Measurements from ENCODE around the gene ST3GAL3. TPM values are rescaled to one million over a fixed set of nuclear protein-coding genes. Genes with fewer than 3 reads are reported as not detected.

ST3GAL3 gene
- total and polyA plus RNA-seq, 8 donors, result 1.6 to 68.3 (median 6.7) TPM

DNA sequence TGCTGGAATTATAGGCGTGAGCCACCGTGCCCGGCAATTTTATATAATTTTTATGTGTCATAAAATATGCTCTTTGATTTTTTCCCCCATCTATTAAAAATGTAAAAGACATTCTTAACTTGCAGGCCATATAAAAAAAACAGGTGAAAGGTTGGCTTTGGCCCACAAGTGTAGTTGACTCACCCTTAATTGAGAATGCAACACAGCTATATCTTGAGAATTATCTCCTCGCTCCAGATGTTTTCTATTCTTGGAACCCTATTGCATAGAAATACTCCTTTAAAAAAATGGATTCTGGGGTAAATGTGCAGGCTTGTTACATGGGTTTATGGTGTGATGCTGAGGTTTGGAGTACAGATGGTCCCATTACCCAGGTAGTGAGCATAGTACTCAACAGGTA lies 112.0 kb downstream of the ST3GAL3 start:
- Histone ChIP-seq H3K9me3 (peaks cover 6 to 17% (median 14%) of the 10 kb centered on the region in 4 donors), H3K4me1 (peaks cover 0 to 16% (median 2%) of the 10 kb centered on the region in 4 donors), H3K27ac (no peak overlapping the region), H3K4me3 (no peak overlapping the region), H3K36me3 (peaks cover 10 to 51% (median 20%) of the 10 kb centered on the region in 4 donors), H3K27me3 (no peaks in the 10 kb centered on the region)
- intact Hi-C loops (cut with DNase I; ENCODE audit: low total_unique reads), result no loop called here
- TF ChIP-seq POLR2A (IDR thresholded peaks at IDR 0.05), result no peak
- no peak for TF ChIP-seq POLR2AphosphoS5 (IDR thresholded peaks at IDR 0.05)
- TF ChIP-seq, protein P1, sequence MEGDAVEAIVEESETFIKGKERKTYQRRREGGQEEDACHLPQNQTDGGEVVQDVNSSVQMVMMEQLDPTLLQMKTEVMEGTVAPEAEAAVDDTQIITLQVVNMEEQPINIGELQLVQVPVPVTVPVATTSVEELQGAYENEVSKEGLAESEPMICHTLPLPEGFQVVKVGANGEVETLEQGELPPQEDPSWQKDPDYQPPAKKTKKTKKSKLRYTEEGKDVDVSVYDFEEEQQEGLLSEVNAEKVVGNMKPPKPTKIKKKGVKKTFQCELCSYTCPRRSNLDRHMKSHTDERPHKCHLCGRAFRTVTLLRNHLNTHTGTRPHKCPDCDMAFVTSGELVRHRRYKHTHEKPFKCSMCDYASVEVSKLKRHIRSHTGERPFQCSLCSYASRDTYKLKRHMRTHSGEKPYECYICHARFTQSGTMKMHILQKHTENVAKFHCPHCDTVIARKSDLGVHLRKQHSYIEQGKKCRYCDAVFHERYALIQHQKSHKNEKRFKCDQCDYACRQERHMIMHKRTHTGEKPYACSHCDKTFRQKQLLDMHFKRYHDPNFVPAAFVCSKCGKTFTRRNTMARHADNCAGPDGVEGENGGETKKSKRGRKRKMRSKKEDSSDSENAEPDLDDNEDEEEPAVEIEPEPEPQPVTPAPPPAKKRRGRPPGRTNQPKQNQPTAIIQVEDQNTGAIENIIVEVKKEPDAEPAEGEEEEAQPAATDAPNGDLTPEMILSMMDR (IDR thresholded peaks at IDR 0.05), result no peak
- TF ChIP-seq EP300 (IDR thresholded peaks at IDR 0.05), result no peak
- no peak for DNase-seq
- 98 to 99% (median 98%) methylated on average over 4 of the region's 4 CpGs for WGBS, 5 donors

DNA sequence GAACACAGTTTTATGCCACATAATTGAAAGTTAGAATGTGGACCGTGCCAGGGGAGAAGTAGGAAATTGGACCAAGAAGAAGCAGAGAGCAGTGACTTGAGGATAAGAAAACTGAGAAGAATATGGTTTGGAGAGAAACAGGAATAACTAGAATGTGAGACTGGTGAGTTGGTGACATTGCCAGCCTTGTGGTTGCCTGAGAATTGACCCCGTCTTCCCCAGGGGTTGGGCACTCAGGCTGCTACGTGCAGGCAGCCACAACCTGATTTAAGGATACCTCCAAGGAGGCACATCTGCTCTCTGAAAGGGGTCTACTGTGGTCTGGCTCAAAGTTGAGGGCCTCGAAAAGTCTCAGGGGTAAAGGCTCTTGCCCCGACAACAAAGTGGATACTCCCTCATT lies 114.1 kb downstream of the ST3GAL3 start:
- H3K27ac ChIP-seq, result peak overlapping the region in 3 of 5 donors; percentile 13 to 61 (median 38)
- DNase-seq, result no peak
- 75 to 92% (median 83%) methylated on average over 5 of the region's 5 CpGs for whole genome bisulfite sequencing, 5 donors
- H3K4me3 ChIP-seq, result no peak overlapping the region
- intact Hi-C loops (cut with DNase I; ENCODE audit: low total_unique reads), result no loop called here
- H3K9me3 ChIP-seq, result peaks cover 6 to 17% (median 14%) of the 10 kb centered on the region in 4 donors
- peaks cover 2 to 31% (median 5%) of the 10 kb centered on the region in 4 donors for H3K36me3 ChIP-seq
- H3K4me1 ChIP-seq, result peaks cover 0 to 16% (median 2%) of the 10 kb centered on the region in 4 donors
- TF ChIP-seq EP300 (IDR thresholded peaks at IDR 0.05) (no peak), POLR2AphosphoS5 (IDR thresholded peaks at IDR 0.05) (no peak), POLR2A (IDR thresholded peaks at IDR 0.05) (no peak)
- TF ChIP-seq, protein P1 (IDR thresholded peaks at IDR 0.05), result no peak
- no peaks in the 10 kb centered on the region for H3K27me3 ChIP-seq

DNA sequence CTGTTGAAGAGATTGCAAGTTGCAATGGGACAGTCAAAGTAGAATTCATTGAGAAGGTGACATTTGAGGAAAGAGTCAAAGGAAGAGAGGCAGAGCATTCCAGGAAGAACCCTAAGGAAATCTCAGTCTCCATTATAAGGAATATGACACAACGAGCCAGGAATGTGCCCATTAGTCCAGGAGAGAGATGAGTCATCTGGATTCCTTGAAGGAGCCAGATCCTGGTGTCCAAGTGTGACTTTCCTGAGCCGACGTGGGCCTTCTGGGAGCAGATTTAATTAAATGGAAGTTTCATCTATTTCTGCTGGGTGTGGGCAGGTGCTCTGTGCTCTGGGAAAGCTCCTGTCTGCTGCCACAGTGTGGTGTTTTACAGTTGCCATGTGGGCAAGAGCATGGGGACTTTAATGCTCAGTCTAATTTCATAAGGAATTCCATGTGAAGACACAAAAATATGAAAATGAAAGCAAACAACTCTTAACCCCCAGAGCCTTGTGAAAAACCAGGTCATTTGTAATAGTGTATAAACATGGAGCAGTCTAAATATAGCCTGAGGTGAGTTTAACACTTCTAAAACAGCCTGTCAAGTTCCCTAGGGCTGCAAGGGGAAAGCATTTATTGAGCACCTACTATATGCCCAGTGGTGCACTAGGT lies 114.8 kb downstream of the ST3GAL3 start:
- peak in 1 of 3 donors; percentile 66 for TF ChIP-seq POLR2AphosphoS5 (IDR thresholded peaks at IDR 0.05)
- no peak for TF ChIP-seq POLR2A (IDR thresholded peaks at IDR 0.05)
- TF ChIP-seq EP300 (IDR thresholded peaks at IDR 0.05), result no peak
- peak overlapping the region in 3 of 5 donors; percentile 13 to 42 (median 38) for H3K27ac ChIP-seq
- DNase-seq, result peak in 1 of 2 donors; percentile 24

DNA sequence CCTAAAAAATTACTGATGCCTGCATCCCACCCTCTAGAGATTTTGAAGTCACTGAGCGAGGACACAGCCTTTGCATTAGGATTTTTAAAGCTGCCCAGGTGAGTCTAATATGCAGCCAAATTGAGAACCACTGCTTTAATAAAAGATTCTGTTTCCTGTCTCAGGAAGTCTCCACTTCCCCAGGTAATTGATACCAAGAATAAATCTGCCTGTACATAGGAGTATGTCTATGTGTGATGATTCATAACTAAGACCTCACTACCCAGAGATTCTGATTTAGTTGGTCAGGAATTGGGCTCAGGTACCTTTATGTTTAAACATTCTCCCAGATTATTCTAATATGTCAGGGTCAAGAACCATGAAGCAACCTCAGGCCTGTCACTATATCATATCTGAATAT lies 117.5 kb downstream of the ST3GAL3 start:
- Histone ChIP-seq H3K27me3 (no peaks in the 10 kb centered on the region), H3K36me3 (peaks cover 0 to 3% (median 0%) of the 10 kb centered on the region in 4 donors), H3K4me3 (no peak overlapping the region), H3K27ac (no peak overlapping the region), H3K9me3 (no peaks in the 10 kb centered on the region), H3K4me1 (peaks cover 0 to 16% (median 2%) of the 10 kb centered on the region in 4 donors)
- no peak for DNase-seq
- TF ChIP-seq EP300 (IDR thresholded peaks at IDR 0.05) (no peak), POLR2A (IDR thresholded peaks at IDR 0.05) (no peak), POLR2AphosphoS5 (IDR thresholded peaks at IDR 0.05) (no peak)
- TF ChIP-seq, protein P1 (IDR thresholded peaks at IDR 0.05), result no peak
- intact Hi-C loops (cut with DNase I; ENCODE audit: low total_unique reads), result no loop called here
- WGBS, 5 donors, result 93 to 100% (median 97%) methylated on average over 1 of the region's 1 CpG

More for the DNA sequence above, 114.8 kb downstream of the ST3GAL3 start:
- H3K4me3 ChIP-seq, result no peak overlapping the region
- peaks cover 0 to 16% (median 2%) of the 10 kb centered on the region in 4 donors for H3K4me1 ChIP-seq
- no peaks in the 10 kb centered on the region for H3K27me3 ChIP-seq
- 54 to 69% (median 66%) methylated on average over 3 of the region's 3 CpGs for WGBS, 5 donors
- H3K9me3 ChIP-seq, result peaks cover 6 to 17% (median 14%) of the 10 kb centered on the region in 4 donors
- intact Hi-C loops (cut with DNase I; ENCODE audit: low total_unique reads), result no loop called here
- H3K36me3 ChIP-seq, result peaks cover 0 to 24% (median 5%) of the 10 kb centered on the region in 4 donors

DNA sequence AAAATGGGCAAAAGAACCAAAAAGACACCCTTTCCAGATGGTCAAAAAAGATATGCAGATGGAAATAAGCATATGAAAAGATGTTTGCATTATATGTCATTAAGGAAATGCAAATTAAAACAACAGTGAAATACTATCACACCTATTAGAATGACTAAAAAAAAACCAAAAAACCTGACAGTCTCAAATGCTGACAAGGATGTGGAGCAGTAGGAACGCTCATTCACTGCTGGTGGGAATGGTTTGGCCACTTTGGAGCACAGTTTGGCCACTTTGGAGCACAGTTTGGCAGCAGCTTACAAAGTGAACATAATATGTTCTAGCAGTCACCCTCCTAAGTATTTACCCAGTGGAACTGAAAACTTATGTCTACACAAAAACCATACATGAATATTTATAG lies 121.2 kb downstream of the ST3GAL3 start:
- no peak for TF ChIP-seq POLR2A (IDR thresholded peaks at IDR 0.05)
- H3K27me3 ChIP-seq, result no peaks in the 10 kb centered on the region
- H3K36me3 ChIP-seq, result no peaks in the 10 kb centered on the region
- DNase-seq, result no peak
- 90 to 100% (median 97%) methylated on average over 1 of the region's 1 CpG for WGBS, 5 donors
- peaks cover 0 to 17% (median 0%) of the 10 kb centered on the region in 4 donors for H3K4me1 ChIP-seq
- intact Hi-C loops (cut with DNase I; ENCODE audit: low total_unique reads), result no loop called here
- H3K27ac ChIP-seq, result no peak overlapping the region
- H3K9me3 ChIP-seq, result no peaks in the 10 kb centered on the region
- no peak overlapping the region for H3K4me3 ChIP-seq
